GM21717 (cell line): Measurements from ENCODE around the gene JPT1.

Experiments
- ATAC-seq: cut with Tn5 transposase; IDR thresholded peaks from one replicate; pipeline ENCODE4 v1.9.1; 2021; ENCODE audit warnings: mild to moderate bottlenecking, moderate library complexity; ENCODE audit not compliant: unreplicated experiment

The JPT1 gene

DNA sequence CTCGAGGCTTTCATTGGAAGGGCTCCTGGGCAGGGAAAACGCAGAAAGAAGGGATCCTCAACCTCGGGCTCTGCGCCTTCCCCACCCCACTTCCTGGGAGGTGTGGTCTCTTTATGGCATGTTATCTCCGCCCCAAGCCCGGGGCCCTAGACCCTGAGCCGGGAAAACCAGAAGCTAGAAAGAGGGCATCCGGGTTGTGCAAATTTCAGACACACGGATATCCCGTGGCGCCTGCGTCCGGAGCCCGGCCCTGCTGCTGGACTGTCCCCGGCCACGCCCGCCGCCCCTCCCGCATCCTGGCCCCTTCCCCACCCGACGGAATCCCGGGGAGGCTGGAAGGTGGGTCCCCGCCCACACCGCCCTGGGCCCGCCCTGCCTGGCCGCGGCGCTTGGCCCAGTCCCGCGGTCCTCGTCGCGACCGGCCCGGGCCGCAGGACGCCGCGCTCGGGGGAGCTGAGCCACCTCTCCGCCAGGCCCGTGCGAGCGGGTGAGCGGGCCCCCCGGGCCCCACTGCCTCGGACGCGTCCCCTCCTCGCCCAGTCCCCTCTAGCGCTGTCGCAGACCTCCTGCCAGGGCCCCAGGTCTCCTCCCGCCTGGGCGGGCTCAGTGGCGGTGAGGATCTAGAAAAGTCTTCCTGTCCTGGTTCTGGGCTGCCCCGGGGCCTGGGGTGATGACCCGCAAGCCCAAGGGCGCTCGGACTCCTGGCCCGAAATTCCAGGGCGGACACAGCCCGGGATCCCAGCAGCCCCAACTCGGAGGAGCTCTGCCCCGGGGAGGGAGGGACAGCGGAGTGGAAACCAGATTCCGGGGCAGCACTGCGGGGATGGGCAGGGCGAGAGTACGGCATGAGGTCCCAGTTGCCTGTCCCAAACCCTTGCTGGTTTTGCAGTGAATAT, 66.5 kb downstream of the JPT1 start, which contains the start of gene SLC16A5:
Gene SLC16A5 (plus strand): TSS at position 397 of the 896 bp plus-strand sequence. CDS start 5,683 bp downstream, outside the sequence.
- no peak for ATAC-seq

DNA sequence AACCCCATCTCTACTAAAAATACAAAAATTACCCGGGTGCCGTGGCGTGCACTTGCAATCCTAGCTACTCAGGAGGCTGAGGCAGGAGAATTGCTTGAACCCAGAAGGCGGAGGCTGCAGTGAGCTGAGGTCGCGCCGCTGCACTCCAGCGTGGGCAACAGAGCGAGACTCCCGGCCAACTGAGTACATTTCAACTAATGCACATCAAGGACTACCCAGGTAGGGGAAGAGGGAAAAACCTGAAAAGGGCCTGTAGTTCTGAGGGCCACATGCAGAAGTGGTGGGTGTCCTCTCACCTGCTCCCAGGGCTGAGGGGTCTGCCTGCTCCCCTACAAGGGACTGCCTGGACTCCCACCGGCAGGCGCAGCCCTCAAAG, 67.1 kb downstream of the JPT1 start:
- ATAC-seq = no peak

GRCh38 chr17:75086496-75087181, 67.7 kb downstream of the JPT1 start:
- no peak for ATAC-seq
